Measurements from ENCODE around the gene CIZ1. TPM values are rescaled to one million over a fixed set of nuclear protein-coding genes. Genes with fewer than 3 reads are reported as not detected.
A peak's percentile ranks its signal among the peaks of the same experiment; 100 is the strongest.

CIZ1 gene
- total and polyA plus RNA-seq, 2 of the 13 experiments (the other 11 are each of a cell fraction or from before 2014, with no cell fraction given), result 30.6 to 50.3 TPM

DNA sequence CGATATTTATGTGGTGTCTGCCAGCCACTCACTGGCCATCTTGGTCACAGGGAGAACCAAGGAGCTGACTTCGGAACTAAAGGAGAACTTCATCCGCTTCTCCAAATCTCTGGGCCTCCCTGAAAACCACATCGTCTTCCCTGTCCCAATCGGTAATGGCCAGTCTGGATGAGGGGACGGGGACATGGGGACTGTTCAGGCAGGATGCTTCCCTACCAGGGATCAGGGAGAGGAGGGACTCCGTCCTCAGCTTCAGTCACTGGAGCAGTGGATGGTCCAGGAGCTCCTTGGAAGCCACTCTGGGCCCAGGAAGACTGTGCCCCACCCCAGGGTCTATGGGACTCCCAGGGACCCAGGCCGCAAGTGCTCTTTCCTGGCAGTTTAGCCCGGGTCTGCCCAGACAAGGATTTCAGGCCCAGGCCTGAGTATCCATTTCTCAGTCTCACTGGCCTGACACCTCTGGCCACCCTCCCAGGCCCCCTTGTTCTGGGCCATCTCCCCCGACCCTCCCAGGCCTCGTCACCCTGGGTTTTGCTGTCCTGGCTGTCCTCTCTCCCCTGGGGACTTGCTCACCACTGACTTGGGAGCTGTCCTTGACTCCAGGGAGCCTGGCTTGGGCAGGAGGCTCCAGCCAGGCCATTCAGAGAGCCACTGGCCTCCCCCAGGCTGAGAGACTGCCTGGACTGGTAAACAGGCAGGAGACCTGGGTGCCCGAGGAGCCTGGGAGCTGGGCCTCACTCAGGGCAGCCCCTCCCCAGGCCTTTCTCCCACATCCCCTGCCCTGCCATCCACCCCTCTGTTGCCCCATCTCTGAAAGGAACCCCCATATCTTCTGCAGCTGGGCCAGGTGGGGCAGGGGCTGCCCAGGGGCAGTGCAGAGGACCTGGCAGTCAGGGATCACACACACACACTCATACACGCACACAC, 39.0 kb downstream of the CIZ1 start (continued):
- peak; percentile 54 for TF ChIP-seq ZNF687 (CRISPR knock-in tag; IDR thresholded peaks at IDR 0.05)
- TF ChIP-seq NPAS2 (CRISPR knock-in tag; IDR thresholded peaks at IDR 0.05; ENCODE audit: borderline replicate concordance), result no peak
- no peak for TF ChIP-seq ZNF350 (CRISPR knock-in tag; IDR thresholded peaks at IDR 0.05; ENCODE audit: borderline replicate concordance, low read depth)
- TF ChIP-seq ZNF143 (CRISPR knock-in tag; IDR thresholded peaks at IDR 0.05), result no peak
- no peak for TF ChIP-seq RFXANK (CRISPR knock-in tag; IDR thresholded peaks at IDR 0.05)
- no peak for TF ChIP-seq ZNF75D (CRISPR knock-in tag; IDR thresholded peaks at IDR 0.05; ENCODE audit: borderline replicate concordance)
- TF ChIP-seq EEA1 (CRISPR knock-in tag; IDR thresholded peaks at IDR 0.05; ENCODE audit: borderline replicate concordance), result no peak
- 0 out of 2 replicates have a peak, but pooled peaks have one; percentile 12 for TF ChIP-seq HNF4A (CRISPR knock-in tag; IDR thresholded peaks at IDR 0.05)
- TF ChIP-seq TAF15 (IDR thresholded peaks at IDR 0.05; ENCODE audit: low read depth, low read length, poor library complexity, severe bottlenecking), result no peak
- no peak for TF ChIP-seq SP2 (CRISPR knock-in tag; IDR thresholded peaks at IDR 0.05)
- 0 out of 2 replicates have a peak, but pooled peaks have one; percentile 6 for TF ChIP-seq ZNF263 (CRISPR knock-in tag; IDR thresholded peaks at IDR 0.05)
- no peak for TF ChIP-seq NFAT5 (CRISPR knock-in tag; IDR thresholded peaks at IDR 0.05)
- TF ChIP-seq MYPOP (CRISPR knock-in tag; IDR thresholded peaks at IDR 0.05), result no peak
- TF ChIP-seq YY1 (IDR thresholded peaks at IDR 0.05; ENCODE audit: insufficient read depth, insufficient replicate concordance, low read depth, low read length), result no peak
- no peak for TF ChIP-seq ZNF383 (CRISPR knock-in tag; IDR thresholded peaks at IDR 0.05; ENCODE audit: borderline replicate concordance)
- TF ChIP-seq SIX4 (CRISPR knock-in tag; IDR thresholded peaks at IDR 0.05), result no peak
- no peak for TF ChIP-seq ZNF253 (CRISPR knock-in tag; IDR thresholded peaks at IDR 0.05; ENCODE audit: borderline replicate concordance)

All from HepG2 (cell line).